Panc1 (cell line): ENCODE measurements around the gene FAM222B.

Source experiments
- CTCF ChIP-seq: fragments of 450-650 bp; IDR thresholded peaks from 2 replicates; pipeline ENCODE4 v1.5.1; 2017; ENCODE audit warnings: mild to moderate bottlenecking
- POLR2AphosphoS5 ChIP-seq: IDR thresholded peaks from 2 replicates; pipeline ENCODE4 v1.6.1; 2012; ENCODE audit warnings: mild to moderate bottlenecking, low read depth, low read length, moderate library complexity
- REST ChIP-seq, 2 experiments: IDR thresholded peaks; 2 replicates each; pipeline ENCODE4 v1.6.1; 2011 to 2012; ENCODE audit warnings: low read depth in 2 of 2, control low read depth in 1 of 2, low read length in 1 of 2, mild to moderate bottlenecking in 1 of 2, moderate library complexity in 1 of 2; ENCODE audit not compliant: insufficient read depth in 1 of 2
- TCF7L2 ChIP-seq: IDR thresholded peaks from 2 replicates; pipeline ENCODE4 v1.6.1; 2011; ENCODE audit warnings: mild to moderate bottlenecking, low read depth, low read length, inconsistent platforms

GRCh38 chr17:28888832-28889231 is 46.2 kb upstream of the FAM222B start:
- TF ChIP-seq CTCF (no peak), POLR2AphosphoS5 (no peak), REST (IDR thresholded peaks at IDR 0.05; ENCODE audit: insufficient read depth in 1 of 2, low read depth in 2 of 2, low read length in 1 of 2) (no peak), TCF7L2 (no peak)
